LNCAP (cell line): ENCODE measurements around the gene CD3E.

ENCODE experiments used
- TF ChIP-seq, protein P1 (sequence below): fragments of 450-650 bp; IDR thresholded peaks from 2 replicates; pipeline ENCODE4 v1.5.1; 2017; ENCODE audit warnings: mild to moderate bottlenecking

The CD3E gene

DNA sequence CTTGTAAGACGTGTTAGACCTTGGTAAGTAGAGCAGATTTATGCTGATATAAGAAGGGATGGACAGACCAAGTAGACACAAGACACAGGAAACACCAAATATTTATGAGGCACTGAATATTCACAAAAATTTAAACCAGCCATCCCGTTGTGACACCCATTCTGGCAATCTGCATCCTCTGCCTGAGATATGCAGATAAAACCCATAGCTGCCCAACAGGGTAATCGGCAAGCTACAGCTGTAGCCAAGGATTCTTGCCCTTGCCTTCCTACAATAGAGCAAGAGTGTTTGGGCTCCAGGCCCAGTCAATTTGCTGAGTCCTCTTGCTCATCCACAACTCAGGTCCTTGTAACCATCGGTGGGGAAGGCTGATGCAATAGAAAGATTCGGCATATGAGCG, 21.9 kb upstream of the CD3E start:
- TF ChIP-seq, protein P1, sequence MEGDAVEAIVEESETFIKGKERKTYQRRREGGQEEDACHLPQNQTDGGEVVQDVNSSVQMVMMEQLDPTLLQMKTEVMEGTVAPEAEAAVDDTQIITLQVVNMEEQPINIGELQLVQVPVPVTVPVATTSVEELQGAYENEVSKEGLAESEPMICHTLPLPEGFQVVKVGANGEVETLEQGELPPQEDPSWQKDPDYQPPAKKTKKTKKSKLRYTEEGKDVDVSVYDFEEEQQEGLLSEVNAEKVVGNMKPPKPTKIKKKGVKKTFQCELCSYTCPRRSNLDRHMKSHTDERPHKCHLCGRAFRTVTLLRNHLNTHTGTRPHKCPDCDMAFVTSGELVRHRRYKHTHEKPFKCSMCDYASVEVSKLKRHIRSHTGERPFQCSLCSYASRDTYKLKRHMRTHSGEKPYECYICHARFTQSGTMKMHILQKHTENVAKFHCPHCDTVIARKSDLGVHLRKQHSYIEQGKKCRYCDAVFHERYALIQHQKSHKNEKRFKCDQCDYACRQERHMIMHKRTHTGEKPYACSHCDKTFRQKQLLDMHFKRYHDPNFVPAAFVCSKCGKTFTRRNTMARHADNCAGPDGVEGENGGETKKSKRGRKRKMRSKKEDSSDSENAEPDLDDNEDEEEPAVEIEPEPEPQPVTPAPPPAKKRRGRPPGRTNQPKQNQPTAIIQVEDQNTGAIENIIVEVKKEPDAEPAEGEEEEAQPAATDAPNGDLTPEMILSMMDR: no peak

DNA sequence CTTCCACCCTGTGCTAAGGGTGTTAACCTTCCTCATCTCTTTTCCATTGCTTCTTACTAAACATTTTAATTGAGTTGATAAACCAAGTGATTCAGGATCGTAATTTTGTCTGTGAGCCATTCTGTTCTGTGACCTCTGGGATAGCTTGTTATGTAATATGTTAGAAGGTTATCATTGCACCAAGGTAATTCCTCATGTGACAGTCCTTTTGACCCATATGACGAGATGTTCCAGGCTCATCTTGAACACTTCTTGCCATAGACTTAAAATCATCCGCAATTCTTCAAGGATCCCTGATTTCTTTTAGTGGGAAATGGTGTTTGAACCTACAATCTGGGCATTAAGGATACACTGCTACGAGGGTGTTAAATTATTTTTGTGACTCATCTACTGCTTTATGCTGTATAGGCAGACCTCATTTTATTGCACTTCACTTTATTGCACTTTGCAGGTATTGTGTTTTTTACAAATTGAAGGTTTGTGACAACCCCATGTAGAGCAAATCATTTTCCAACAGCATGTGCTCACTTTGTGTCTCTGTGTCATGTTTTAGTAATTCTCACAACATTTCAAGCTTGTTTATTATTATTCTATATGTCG, 21.4 kb upstream of the CD3E start:
- TF ChIP-seq, protein P1: no peak

DNA sequence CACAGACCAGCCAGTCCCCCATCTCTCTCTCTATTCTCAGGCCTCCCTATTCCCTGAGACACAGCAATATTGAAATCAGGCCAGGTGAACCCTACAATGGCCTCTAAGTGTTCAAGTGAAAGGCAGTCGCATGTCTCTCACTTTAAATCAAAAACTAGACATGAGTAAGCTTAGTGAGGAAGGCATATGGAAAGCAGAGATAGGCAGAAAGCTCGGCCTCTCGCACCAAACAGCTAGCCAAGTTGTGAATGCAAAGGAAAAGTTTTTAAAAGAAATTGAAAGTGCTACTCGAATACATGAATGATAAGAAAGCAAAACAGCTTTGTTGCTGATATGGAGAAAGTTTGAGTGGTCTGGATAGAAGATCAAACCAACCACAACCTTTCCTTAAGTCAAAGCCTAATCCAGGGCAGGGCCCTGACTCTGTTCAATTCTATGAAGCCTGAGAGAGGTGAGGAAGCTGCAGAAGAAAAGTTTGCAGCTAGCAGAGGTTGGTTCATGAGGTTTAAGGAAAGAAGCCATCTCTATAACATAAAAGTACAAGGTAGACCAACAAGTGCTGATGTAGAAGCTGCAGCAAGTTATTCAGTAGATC, 20.7 kb upstream of the CD3E start:
- TF ChIP-seq, protein P1: no peak

DNA sequence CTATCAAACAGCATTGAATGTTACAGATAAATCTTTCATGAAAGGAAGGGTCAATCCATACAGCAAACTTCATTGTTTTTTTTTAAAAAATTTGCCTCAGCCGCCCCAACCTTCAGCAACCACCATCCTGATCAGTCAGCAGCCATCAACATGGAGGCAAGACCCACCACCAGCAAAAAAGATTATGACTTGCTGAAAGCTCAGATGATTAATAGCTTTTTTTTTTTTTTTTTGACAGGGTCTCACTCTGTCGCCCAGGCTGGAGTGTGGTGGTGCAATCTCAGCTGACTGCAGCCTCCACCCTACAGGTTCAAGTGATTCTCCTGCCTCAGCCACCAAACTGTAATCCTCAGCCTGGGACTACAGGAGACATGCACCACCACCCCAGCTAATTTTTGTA, 18.0 kb upstream of the CD3E start:
- TF ChIP-seq, protein P1: no peak

DNA sequence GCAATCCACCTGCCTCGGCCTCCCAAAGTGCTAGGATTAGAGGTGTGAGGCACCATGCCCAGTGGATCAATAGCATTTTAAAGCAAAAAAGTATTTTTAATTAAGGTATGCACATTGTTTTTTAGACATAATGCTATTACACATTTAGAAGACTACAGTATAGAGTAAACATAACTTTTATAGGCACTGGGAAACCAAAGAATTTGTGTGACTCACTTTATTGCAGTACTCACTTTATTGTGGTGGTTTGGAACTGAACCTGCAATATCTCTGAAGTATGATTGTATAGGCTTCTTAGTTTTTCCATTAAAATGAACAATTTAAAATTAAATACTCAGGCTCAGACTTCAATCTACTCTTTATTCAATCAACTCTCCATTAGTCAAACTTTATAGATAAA, 17.5 kb upstream of the CD3E start:
- TF ChIP-seq, protein P1: no peak

DNA sequence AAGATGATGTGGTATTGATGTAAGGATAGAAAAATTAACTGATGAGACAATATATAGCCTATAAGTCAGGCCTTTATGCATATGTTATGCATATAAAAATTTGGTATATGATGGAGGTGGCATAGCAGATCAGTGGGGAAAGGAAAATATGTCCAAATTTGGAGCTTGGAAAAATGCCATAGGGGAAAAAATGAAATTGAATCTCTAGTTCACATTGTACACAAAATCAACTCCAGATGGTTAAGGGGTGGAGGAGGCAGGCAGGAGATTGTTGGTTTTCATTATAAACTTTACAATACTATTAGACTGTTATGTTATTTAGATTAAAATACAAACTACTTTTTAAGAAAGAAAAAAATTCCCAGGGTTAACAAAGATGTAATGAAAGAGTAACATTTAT, 15.1 kb upstream of the CD3E start:
- TF ChIP-seq, protein P1: no peak

DNA sequence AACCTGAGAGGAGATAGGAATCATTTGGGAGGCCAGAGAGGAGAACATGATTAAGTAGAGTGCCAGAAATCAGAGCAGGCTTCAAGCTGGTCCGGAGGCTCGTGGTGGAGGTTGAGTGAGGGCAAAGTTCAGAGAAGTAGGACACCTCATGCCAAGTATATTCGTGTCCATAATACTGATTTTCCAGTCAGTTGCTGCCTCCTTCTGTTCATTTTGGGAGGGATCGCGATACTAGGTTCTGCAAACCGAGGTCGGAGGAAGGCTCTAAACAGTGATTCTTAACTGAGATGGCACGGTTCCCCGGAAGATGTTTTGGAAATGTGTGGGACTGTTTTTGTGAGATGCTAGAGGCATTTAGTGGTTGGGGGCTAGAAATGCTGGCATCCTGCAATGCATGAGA, 13.6 kb upstream of the CD3E start:
- TF ChIP-seq, protein P1: peak; percentile 41; the same call in 1 of the 2 replicates
